ENCODE measurements around the gene SIAH1. TPM values are rescaled to one million over a fixed set of nuclear protein-coding genes. Genes with fewer than 3 reads are reported as not detected.

The SIAH1 gene
- total and polyA plus RNA-seq, 9 of the 15 experiments (the other 6 are each of a cell fraction or from before 2014, with no cell fraction given): 4.1 to 14.3 (median 12.5) TPM

- no peaks in the 10 kb centered on the region for H3K9me3 ChIP-seq (replicated peaks; ENCODE audit: control insufficient read depth, insufficient read depth, low read depth, low read length)
- no peak overlapping the region for H3K9ac ChIP-seq (ENCODE audit: insufficient read depth in 1 of 2, low read depth in 2 of 2, low read length in 2 of 2)
- no peaks in the 10 kb centered on the region for H4K20me1 ChIP-seq (replicated peaks; ENCODE audit: control insufficient read depth, insufficient read depth, low read length)
- POLR2A ChIA-PET: interaction anchor here (1.0 to 1.9 kb wide), 3 partner anchors 11 to 74 kb away, joined by 3 to 5 read pairs (median 4); no protein-coding TSS in a partner anchor
- TF ChIP-seq RCOR1 (IDR thresholded peaks at IDR 0.05; ENCODE audit: borderline replicate concordance in 1 of 2, low read depth in 2 of 2, low read length in 2 of 2) (no peak), ARID3B (CRISPR knock-in tag; IDR thresholded peaks at IDR 0.05; ENCODE audit: borderline replicate concordance) (no peak), FOS (IDR thresholded peaks at IDR 0.05; ENCODE audit: extremely low read depth, insufficient read length) (no peak), UBTF (IDR thresholded peaks at IDR 0.05; ENCODE audit: borderline replicate concordance in 1 of 2, low read depth in 2 of 2, low read length in 2 of 2) (no peak), TBL1XR1 (IDR thresholded peaks at IDR 0.05; ENCODE audit: low read length in 2 of 2) (no peak), HINFP (tag; conservative IDR thresholded peaks at IDR 0.05; ENCODE audit: low read depth) (no peak)
- no peaks in the 10 kb centered on the region for H3K79me2 ChIP-seq (ENCODE audit: control insufficient read depth, insufficient read depth, low read length)
- H3K4me2 ChIP-seq (ENCODE audit: insufficient read depth, low read length): no peak overlapping the region
- DNase-seq (ENCODE audit: extremely low read depth in 1 of 4, low spot score in 3 of 4) (no peak), FAIRE-seq (no peak), ATAC-seq (no peak)
- no peak overlapping the region for H3K4me3 ChIP-seq
- no TSS peak for BruUV-seq (replicated peaks)
- no peaks in the 10 kb centered on the region for H3K9me1 ChIP-seq (ENCODE audit: control insufficient read depth, insufficient read depth, low read length)
- H3K36me3 ChIP-seq (ENCODE audit: control insufficient read depth, insufficient read depth, low read length): no peaks in the 10 kb centered on the region
- peaks cover 0 to 8% of the 10 kb centered on the region in 2 experiments; a peak in 2 of 5 replicates for H3K27me3 ChIP-seq (ENCODE audit: control insufficient read depth in 2 of 2, insufficient read depth in 2 of 2, low read length in 2 of 2)
- in situ Hi-C loops (cut with MboI) (no loop called here), intact Hi-C loops (cut with micrococcal nuclease) (no loop called here)
- H2AFZ ChIP-seq (ENCODE audit: low read depth, low read length): no peak overlapping the region
- CTCF ChIA-PET (ENCODE audit: low intra/inter-chr PET ratio): no interaction called here
- no peaks in the 10 kb centered on the region for H3K4me1 ChIP-seq (replicated peaks in 1 of 2; ENCODE audit: control insufficient read depth in 2 of 2, insufficient read depth in 2 of 2, low read length in 2 of 2)
- H3K27ac ChIP-seq (ENCODE audit: extremely low read depth, low read depth, low read length): no peak overlapping the region
- whole genome bisulfite sequencing (ENCODE audit: insufficient coverage, low coverage, missing lambda C conversion rate): 5% methylated on average over 2 of the region's 2 CpGs
Measured at GRCh38 chr16:48426244-48427141, 41.3 kb upstream of the SIAH1 start.

Measured in K562 (cell line).